B cell (primary cell): ENCODE data around the gene ANKRD50. TPM values are rescaled to one million over a fixed set of nuclear protein-coding genes. Genes with fewer than 3 reads are reported as not detected.
A peak's percentile ranks its signal among the peaks of the same experiment; 100 is the strongest.

Source experiments
- ATAC-seq: fragments of 200-7000 bp; cut with Tn5 transposase; one replicate; pipeline ENCODE4 v1.10.0; 2021; ENCODE audit warnings: low read depth, mild to moderate bottlenecking, moderate number of reproducible peaks, moderate library complexity
- CTCF ChIA-PET: fragments of 350-600 bp; sonication (Branson Sonifier 250); formaldehyde crosslinking; loops from one replicate; lab custom pipeline; 2021; ENCODE audit warnings: antibody characterized with exemption, inconsistent platforms; lab: Charles Lee
- POLR2A ChIA-PET: fragments of 350-600 bp; sonication (Branson Sonifier 250); formaldehyde crosslinking; loops from one replicate; lab custom pipeline; 2021; ENCODE audit warnings: antibody characterized with exemption; lab: Charles Lee
- DNase-seq: peaks from one replicate; pipeline ENCODE4 v3.0.0; 2013
- H2AFZ ChIP-seq: 2 replicates; pipeline ENCODE4 v1.6.1; 2012; ENCODE audit warnings: mild to moderate bottlenecking, low read depth, low read length; ENCODE audit not compliant: insufficient read depth, poor library complexity, severe bottlenecking
- H3K27ac ChIP-seq, 2 donors: 1 replicate in 1 of 2; 2 replicates in 1 of 2; pipeline ENCODE4 v1.5.1; 2012 to 2013; ENCODE audit warnings: low read length in 2 of 2, mild to moderate bottlenecking in 2 of 2, moderate library complexity in 1 of 2
- H3K27me3 ChIP-seq, 4 experiments: fragments of 200-600 bp in 1 of 4; sonication (generic) in 1 of 4; replicated peaks in 1 of 4; 1 replicate in 2 of 4; 2 replicates in 2 of 4; pipeline versions ENCODE4 v1.6.1 to v1.7.0; 2013 to 2016; ENCODE audit warnings: low read length in 3 of 4, mild to moderate bottlenecking in 2 of 4, mixed read lengths in 1 of 4, moderate library complexity in 1 of 4; ENCODE audit not compliant: insufficient read depth in 4 of 4, control insufficient read depth in 3 of 4; ENCODE audit errors: control extremely low read depth in 1 of 4
- H3K36me3 ChIP-seq, 2 experiments: replicated peaks in 1 of 2; 1 replicate in 1 of 2; 2 replicates in 1 of 2; pipeline versions ENCODE4 v1.6.1 to v1.7.1; 2013; ENCODE audit warnings: low read length in 1 of 2; ENCODE audit not compliant: insufficient read depth in 2 of 2, control insufficient read depth in 1 of 2; ENCODE audit errors: control extremely low read depth in 1 of 2, extremely low read depth in 1 of 2
- H3K4me1 ChIP-seq, 2 donors: fragments of 200-600 bp in 1 of 2; sonication (generic) in 1 of 2; 1 replicate in 1 of 2; 2 replicates in 1 of 2; pipeline versions ENCODE4 v1.5.1 to v1.6.1; 2013 to 2017; ENCODE audit warnings: low read length in 2 of 2; ENCODE audit not compliant: control insufficient read depth in 2 of 2, insufficient read depth in 2 of 2
- H3K4me2 ChIP-seq: replicated peaks from 2 replicates; pipeline ENCODE3; 2012; ENCODE audit warnings: mild to moderate bottlenecking, low read depth, low read length; ENCODE audit not compliant: poor library complexity, severe bottlenecking
- H3K4me3 ChIP-seq, 5 experiments: fragments of 200-600 bp in 1 of 5; sonication (generic) in 1 of 5; 1 replicate in 3 of 5; 2 replicates in 2 of 5; pipeline versions ENCODE4 v1.5.1 to v1.7.0; 2011 to 2016; ENCODE audit warnings: low read length in 4 of 5, mild to moderate bottlenecking in 4 of 5, low read depth in 2 of 5, control low read depth in 1 of 5, moderate library complexity in 1 of 5; ENCODE audit not compliant: insufficient read depth in 1 of 5; ENCODE audit errors: control extremely low read depth in 1 of 5, extremely low read depth in 1 of 5
- H3K79me2 ChIP-seq: fragments of 200-600 bp; sonication (generic); one replicate; pipeline ENCODE4 v1.6.0; 2016; ENCODE audit warnings: low read length; ENCODE audit not compliant: control insufficient read depth, insufficient read depth
- H3K9ac ChIP-seq: fragments of 200-600 bp; sonication (generic); 2 replicates; pipeline ENCODE4 v1.6.1; 2017; ENCODE audit warnings: mild to moderate bottlenecking, low read length, moderate library complexity
- H3K9me3 ChIP-seq, 3 donors: one replicate each; pipeline versions ENCODE4 v1.6.1 to v1.7.1; 2013; ENCODE audit warnings: low read length in 2 of 3; ENCODE audit not compliant: control insufficient read depth in 2 of 3, insufficient read depth in 1 of 3; ENCODE audit errors: control extremely low read depth in 1 of 3
- H4K20me1 ChIP-seq: 2 replicates; pipeline ENCODE4 v1.6.0; 2012; ENCODE audit warnings: mild to moderate bottlenecking, low read length; ENCODE audit not compliant: insufficient read depth, control insufficient read depth, poor library complexity, severe bottlenecking
- H3K27ac Mint-ChIP-seq: one replicate; pipeline ENCODE4 v1.8.0; 2021; ENCODE audit warnings: mixed read lengths
- H3K27me3 Mint-ChIP-seq: one replicate; pipeline ENCODE4 v1.8.0; 2021; ENCODE audit warnings: mixed read lengths
- H3K4me1 Mint-ChIP-seq: one replicate; pipeline ENCODE4 v1.8.0; 2021; ENCODE audit warnings: mixed read lengths
- H3K4me3 Mint-ChIP-seq: one replicate; pipeline ENCODE4 v1.8.0; 2021; ENCODE audit warnings: mixed read lengths
- H3K9me3 Mint-ChIP-seq: one replicate; pipeline ENCODE4 v1.8.0; 2022; ENCODE audit warnings: mixed read lengths; ENCODE audit not compliant: insufficient read depth
- EZH2 ChIP-seq: IDR thresholded peaks from 2 replicates; pipeline ENCODE4 v1.6.1; 2012; ENCODE audit warnings: borderline replicate concordance, low read depth, mild to moderate bottlenecking, moderate library complexity, low read length; ENCODE audit not compliant: insufficient read depth, poor library complexity, severe bottlenecking
- WGBS: methylation state at CpG from one replicate; pipeline ENCODE4 v1.1.5; 2013; ENCODE audit warnings: missing lambda C conversion rate; ENCODE audit not compliant: insufficient coverage; 5-methylcytosine and 5-hydroxymethylcytosine counted together
- intact Hi-C: fragments of 100-400 bp; cut with micrococcal nuclease; formaldehyde crosslinking; loops from one replicate; pipeline ENCODE4 v1.10.0; 2022
- polyA plus RNA-seq: library from polyadenylated mRNA; depleted of rRNA; stranded (reverse); fragments of >200 nt; gene quantifications from 2 replicates; pipeline ENCODE4 v1.2.3, GENCODE V29; 2012
- total RNA-seq, 2 donors: library from RNA; stranded (reverse); fragments of 120-200 nt in 1 of 2; gene quantifications; 1 replicate in 1 of 2; 2 replicates in 1 of 2; pipeline versions ENCODE4 v1.2.3 to v1.2.4, GENCODE V29; 2013 to 2022
- TF ChIP-seq, protein P1 (sequence below): fragments of 200-600 bp; IDR thresholded peaks from one replicate; pipeline ENCODE4 v1.8.0; 2022; ENCODE audit warnings: antibody characterized with exemption, mild to moderate bottlenecking

Gene ANKRD50
- total and polyA plus RNA-seq, 2 donors (not counting 1 experiment from before 2014, with no cell fraction given): 0.18 to 0.47 TPM

DNA sequence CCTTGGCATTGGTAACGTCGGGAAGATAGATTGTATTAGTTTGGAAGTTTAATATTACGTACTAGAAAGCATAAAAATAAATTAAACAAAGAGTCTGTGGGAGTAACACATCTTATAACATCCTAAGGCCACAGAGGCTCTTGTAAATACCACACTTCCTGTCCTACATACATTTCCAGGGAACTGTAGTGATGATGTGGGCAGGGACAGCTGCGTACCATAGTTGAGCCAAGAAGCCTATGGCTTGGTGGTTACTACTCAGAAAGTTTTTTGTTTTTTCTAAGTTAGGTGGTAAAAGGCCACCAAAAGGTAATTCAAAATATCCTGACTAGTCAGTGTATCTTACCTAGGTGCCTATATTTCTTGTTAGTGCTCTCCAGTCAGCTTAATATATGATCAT, 4.6 kb upstream of the ANKRD50 start:
- POLR2A ChIA-PET: no interaction called here
- Histone ChIP-seq H3K36me3 (no peaks in the 10 kb centered on the region), H3K4me3 (no peak overlapping the region), H3K9ac (no peak overlapping the region), H3K9me3 (no peaks in the 10 kb centered on the region), H3K27ac (no peak overlapping the region), H3K79me2 (no peaks in the 10 kb centered on the region), H2AFZ (no peak overlapping the region), H3K4me1 (peaks cover 4 to 6% of the 10 kb centered on the region in 2 donors), H4K20me1 (no peaks in the 10 kb centered on the region), H3K4me2 (no peak overlapping the region), H3K27me3 (no peaks in the 10 kb centered on the region)
- intact Hi-C loops: no loop called here
- peaks cover 7% of the 10 kb centered on the region for H3K27me3 Mint-ChIP-seq
- TF ChIP-seq, protein P1, sequence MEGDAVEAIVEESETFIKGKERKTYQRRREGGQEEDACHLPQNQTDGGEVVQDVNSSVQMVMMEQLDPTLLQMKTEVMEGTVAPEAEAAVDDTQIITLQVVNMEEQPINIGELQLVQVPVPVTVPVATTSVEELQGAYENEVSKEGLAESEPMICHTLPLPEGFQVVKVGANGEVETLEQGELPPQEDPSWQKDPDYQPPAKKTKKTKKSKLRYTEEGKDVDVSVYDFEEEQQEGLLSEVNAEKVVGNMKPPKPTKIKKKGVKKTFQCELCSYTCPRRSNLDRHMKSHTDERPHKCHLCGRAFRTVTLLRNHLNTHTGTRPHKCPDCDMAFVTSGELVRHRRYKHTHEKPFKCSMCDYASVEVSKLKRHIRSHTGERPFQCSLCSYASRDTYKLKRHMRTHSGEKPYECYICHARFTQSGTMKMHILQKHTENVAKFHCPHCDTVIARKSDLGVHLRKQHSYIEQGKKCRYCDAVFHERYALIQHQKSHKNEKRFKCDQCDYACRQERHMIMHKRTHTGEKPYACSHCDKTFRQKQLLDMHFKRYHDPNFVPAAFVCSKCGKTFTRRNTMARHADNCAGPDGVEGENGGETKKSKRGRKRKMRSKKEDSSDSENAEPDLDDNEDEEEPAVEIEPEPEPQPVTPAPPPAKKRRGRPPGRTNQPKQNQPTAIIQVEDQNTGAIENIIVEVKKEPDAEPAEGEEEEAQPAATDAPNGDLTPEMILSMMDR: no peak
- TF ChIP-seq EZH2: no peak
- H3K9me3 Mint-ChIP-seq: no peaks in the 10 kb centered on the region
- H3K4me1 Mint-ChIP-seq: peaks cover 6% of the 10 kb centered on the region
- DNase-seq (no peak), ATAC-seq (no peak)
- H3K4me3 Mint-ChIP-seq: no peak overlapping the region
- CTCF ChIA-PET: no interaction called here
- no peak overlapping the region for H3K27ac Mint-ChIP-seq
- no CpG with 5 or more reads among the region's 4 CpGs for WGBS

DNA sequence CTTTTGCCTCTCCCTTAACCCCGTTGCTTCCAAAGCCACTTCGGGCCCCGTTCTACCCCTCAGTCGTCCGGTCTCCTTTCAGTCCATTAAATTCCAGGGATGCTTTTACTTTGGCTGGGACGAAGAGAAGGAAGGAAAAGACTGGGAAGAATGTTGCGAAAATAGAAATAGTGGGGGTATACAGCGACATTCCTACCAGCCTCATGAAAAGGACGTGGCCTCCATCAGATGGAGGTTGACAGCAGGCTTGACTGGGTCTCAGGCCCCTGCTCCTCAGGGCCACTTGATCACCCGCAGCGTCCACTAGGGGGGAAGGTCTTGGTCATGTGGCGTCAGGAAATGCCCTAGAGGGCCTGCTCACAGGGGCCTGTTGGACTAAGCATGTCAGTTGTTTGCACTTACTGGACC, 657 bp upstream of the ANKRD50 start:
- 0% methylated on average over 8 of the region's 12 CpGs for WGBS
- Histone ChIP-seq H3K4me1 (peaks cover 15 to 23% of the 10 kb centered on the region in 2 donors), H3K27me3 (peaks cover 0 to 7% (median 0%) of the 10 kb centered on the region in 4 experiments), H2AFZ (peak overlapping the region; percentile 87), H3K4me2 (peak overlapping the region; percentile 80), H4K20me1 (no peaks in the 10 kb centered on the region), H3K9ac (peak overlapping the region; percentile 67), H3K27ac (peak overlapping the region in 1 of 2 donors; percentile 74), H3K36me3 (no peaks in the 10 kb centered on the region), H3K4me3 (peak overlapping the region; percentile 45 to 64 (median 50)), H3K9me3 (no peaks in the 10 kb centered on the region), H3K79me2 (no peaks in the 10 kb centered on the region)
- Mint-ChIP-seq H3K27me3 (peaks cover 15% of the 10 kb centered on the region), H3K9me3 (peaks cover 3% of the 10 kb centered on the region), H3K4me1 (peaks cover 7% of the 10 kb centered on the region), H3K4me3 (peak overlapping the region; percentile 85), H3K27ac (peak overlapping the region; percentile 66)
- POLR2A ChIA-PET: no interaction called here
- ATAC-seq: peak; percentile 12
- CTCF ChIA-PET: no interaction called here
- TF ChIP-seq, protein P1: no peak
- TF ChIP-seq EZH2: no peak
- intact Hi-C loops: no loop called here
- DNase-seq: no peak
